GM19099 (cell line): Measurements from ENCODE around the gene EIF1B.

Source experiments
- POLR2A ChIP-seq: IDR thresholded peaks from 3 replicates; pipeline ENCODE4 v1.6.1; 2011; ENCODE audit warnings: low read depth; ENCODE audit not compliant: insufficient read length; ENCODE audit errors: extremely low read depth

The EIF1B gene

DNA sequence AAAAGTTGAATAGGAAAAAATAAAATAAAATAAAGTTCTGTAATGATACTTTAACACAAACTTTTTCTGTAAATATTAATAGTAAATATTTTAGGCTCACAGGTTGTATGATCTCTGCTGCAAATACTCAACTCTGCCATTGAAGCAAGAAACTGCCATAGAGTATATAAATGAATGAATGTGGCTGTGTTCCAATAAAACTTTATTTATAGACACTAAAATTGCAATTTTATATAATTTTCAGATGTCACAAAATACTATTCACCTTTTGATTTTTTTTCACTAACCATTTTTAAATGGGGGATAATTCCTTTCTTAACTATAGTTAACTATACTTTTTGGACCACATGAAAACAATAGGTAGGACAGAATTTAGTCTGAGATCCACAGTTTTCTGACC lies 16.0 kb downstream of the EIF1B start:
- no peak for TF ChIP-seq POLR2A

DNA sequence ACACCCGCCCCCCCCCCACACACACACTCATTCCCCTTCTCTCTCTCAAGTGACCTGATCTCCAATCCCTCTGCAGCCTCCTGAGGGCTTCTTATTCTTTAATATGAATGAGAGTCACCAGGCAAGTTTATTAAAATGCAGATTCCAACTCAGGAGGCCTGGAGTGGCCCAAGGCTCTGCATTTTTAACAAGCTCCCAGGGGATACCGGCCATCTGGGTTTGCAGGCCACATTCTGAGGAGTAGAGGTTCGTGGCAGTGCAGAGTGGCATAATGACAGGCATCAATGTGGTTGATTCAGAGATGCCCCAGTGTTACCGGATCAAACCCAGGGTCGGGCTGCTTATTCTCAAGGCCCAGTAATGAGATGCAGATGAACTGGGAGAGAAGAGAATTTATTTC lies 18.9 kb downstream of the EIF1B start:
- no peak for TF ChIP-seq POLR2A

DNA sequence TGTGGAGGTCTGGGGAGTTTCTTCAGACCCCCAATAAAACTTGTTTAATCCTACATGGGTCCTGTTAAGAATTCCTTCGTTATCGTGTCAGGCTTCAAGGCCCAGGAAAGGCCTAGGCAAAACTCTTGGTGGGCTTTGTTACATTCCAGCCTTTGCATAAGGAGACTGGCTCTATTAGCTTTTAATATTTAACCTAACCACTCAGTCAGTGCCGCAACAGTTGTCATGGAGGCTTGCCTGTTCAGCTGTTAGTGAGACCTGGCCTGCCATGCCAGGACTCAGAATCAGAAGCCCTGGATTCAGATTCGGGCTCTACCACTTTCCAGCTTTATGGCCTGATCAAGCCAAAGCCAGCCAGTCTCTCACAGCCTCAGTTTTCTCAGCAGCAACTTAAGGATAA lies 19.6 kb downstream of the EIF1B start:
- TF ChIP-seq POLR2A = no peak

DNA sequence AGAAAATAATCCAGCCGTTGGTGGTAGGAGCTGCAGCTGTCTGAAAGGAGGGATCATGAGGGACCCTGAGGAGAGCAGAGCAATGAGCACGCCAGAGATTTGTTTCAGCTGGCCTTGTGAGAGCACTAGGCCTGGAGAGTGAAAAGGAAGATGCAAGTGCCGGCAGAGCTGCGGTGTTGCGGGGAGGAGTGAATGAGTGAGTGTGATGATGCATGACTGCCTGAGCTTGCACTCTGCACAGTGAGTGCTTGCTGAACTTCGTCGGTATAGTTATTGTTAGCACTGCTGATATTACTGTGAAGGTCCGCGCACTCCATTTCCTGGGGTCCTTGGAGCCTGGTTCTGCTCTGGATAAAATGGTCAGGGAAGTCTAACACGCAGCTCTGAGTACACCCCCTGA lies 23.2 kb downstream of the EIF1B start:
- no peak for TF ChIP-seq POLR2A

DNA sequence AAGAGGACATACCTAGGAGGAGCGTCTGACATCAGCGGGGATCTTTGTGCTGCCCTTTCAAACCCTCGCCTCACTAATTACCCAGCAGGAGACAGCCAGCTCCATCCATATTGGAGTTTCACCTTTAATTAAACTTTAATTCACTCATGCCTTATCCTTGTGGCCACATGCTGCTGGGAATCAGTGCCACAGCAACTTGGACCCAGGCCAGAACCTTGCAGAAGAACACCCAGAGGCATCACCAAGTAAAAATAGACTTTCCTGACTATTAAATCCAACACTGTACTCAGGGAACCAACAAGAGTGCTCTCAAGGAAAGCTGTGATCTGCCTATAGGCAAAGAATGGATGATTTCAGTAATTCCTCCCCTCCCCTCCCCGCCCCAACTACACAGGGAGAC lies 23.9 kb downstream of the EIF1B start:
- no peak for TF ChIP-seq POLR2A

DNA sequence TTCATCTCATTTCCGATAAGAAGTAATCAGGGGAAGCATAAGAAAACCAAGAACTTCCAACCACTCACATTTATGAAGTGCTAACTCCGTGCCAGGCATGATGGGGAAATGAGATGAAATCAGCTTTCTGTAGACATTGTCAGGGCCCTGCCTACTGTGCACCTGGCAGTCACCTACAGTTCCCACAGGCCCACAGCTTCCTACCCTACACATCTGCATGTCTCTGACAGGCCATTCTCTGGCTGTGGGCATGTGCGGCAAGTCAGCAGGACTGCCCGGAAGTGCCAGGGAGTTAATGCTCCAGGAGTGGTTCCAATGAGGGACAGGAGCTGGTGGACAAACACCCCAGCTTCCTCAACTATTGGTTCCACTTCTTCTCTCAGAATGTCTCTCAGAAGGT lies 24.3 kb downstream of the EIF1B start:
- no peak for TF ChIP-seq POLR2A

DNA sequence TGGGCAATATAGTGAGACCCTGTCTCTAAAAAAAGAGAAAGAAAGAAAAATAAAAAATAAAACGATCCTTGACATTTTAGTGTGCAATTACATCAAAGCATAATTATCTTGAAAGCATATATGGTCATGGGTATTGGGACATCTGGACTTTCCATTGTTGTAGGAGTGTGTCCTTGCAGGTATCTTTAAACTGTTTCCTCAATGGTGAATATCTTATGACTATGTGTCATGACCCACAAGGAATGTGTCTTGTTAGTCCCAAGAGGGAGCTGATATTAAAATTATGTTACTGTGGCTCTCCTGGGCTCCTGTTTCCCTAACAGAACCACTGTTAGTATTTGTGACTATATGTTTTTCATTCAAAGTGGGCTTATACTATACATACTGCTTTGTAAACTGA lies 26.6 kb downstream of the EIF1B start:
- no peak for TF ChIP-seq POLR2A

DNA sequence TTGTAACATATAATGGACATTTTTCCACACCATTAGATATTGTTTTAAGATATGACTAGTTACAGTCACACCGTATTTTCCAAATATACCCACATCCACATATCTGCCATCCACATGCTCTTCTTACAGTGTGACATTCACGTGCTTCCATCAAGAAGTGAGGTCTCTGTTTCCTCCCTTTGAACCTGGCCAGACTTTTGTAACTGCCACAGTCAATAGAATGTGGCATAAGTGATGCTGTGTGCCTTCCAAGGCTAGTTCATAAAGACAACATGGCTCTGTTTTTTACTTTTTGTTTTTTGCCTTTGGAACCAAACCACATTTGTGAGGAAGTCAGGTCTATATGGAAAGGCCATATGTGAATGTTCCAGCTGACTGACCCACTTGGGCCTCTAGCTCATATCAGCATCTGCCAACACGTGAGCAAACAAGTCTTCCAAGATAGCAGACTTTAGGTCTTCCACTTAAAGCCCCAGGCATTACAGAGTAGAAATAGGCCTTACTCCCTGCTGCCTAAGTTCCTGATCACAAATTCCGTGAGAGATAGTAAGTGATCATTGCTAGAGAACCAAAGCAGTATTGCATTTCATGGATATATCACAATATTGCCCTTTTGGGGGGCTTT lies 27.1 kb downstream of the EIF1B start:
- no peak for TF ChIP-seq POLR2A

DNA sequence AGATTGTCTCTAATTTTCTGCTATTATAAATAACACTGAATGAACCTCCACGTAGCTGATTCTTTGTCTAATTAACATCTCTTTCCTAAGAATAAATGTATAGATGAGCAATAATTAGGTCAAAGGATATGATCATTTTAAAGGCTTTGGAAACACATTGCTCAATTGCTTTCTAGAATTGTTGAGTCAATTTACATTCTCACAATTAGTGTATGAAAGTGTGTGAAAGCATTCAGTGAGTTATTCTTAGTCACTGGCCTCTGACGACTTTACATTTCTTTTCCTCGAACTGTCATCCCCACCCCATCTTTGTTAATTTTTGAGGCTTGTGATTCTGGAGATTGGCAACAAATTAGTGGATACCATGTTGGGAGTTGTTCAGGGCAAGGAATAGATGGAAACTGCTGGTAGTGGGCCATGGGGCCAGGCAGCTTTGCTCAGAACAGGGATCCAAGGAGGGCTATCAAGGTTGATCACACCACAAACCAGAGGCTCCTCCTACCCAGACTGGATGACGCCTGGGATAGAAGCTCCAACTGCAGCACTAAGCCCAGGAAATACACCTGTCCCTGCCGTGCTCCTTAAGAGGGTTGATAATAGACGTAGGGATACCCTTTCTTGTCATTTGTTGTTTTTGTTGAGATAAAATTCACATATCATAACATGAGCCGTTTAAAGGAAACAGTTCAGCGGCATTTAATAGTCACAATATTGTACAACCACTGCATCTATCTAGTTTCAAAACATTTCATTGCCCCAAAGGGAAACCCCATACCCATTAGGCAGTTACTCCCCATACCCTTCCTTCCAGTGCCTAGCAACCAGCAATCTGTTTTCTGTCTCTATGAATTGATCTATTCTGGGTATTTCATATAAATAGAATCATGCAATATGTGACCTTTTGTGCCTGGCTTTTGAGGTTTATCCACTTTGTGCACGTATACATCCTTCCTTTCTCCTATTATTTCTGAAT lies 27.9 kb downstream of the EIF1B start:
- TF ChIP-seq POLR2A = no peak

DNA sequence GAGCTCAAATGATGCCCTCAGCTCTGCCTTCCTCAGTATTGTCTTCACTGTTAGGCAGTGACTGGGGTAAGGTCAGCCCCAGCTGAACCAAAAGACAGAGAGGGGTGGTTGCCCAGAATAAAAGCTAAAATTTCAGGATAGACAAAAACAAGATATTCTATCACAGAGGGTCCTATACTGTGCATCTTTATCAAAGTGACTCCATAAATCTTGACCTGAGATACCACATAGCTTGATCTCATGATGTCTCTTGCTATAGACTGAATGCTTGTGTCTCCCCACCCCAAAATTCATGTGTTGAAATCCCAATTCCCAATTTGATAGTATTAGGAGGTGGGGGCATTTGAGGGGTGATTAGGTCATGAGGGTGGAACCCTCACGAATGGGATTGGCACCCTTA lies 30.4 kb downstream of the EIF1B start:
- no peak for TF ChIP-seq POLR2A

DNA sequence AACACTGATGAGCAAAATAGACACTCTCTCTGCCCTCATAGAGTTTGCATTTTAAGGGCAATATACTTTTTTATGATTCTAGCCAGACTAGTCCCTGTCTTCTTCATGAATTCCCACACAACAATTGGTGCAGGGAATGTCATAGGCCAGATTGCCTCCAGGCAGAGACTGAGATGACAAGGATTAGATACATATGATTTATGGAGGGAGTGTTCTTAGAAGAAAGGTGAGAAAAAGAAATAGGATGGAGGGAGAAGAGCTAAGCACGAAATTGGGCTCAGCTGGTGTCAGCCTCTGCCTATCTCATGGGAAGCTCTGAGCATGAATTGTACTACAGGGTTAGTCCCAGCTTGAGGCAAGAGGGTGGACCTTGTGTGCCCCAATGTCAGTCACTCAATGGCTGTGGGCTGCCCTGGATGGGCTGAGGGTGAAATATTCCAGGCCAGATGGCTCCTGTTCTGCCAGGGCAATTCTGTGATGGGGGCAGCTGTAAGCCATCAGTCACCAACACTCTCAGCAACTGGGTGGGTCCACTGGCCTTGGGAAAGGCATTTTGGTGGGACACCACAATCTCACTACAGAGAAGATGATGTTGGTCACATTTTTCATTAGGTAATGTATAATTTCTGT lies 31.1 kb downstream of the EIF1B start:
- no peak for TF ChIP-seq POLR2A

DNA sequence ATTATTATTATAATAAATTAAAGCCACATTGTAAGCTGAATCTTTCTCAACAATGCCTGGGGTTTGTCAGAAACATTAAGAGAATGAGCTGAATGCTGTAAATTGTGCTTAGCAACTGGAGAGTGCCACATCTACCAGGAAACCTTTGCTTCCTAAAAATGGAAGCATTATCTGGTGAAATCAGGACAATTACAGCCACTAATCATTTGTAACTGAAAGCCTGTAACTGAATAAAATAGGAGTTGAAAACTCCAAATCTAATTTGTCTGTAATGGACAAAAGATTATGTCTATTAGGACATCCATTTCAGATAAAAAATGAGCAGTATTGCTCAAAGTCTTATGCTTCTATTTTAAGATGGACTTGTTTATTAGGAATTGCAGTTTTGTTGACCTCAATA lies 32.2 kb downstream of the EIF1B start:
- TF ChIP-seq POLR2A = no peak

DNA sequence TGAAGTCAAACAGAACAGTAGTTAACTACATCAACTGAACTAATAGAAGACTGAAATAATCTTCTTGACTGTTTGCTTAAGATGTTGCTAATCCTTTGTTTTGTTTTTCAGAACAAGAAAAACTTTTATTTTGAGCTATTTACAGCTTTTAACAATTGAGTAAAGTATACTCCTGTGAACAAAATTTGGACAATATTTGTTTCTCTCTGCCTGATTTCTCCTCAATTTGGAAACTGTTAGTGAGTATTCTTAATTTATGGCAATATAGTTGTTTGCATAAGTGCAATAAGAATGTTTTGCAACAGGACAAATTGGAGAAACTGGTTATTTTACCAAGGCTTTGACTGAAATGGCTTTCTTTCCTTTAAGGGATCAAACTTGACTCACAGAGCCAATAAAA lies 41.0 kb downstream of the EIF1B start:
- TF ChIP-seq POLR2A = no peak

DNA sequence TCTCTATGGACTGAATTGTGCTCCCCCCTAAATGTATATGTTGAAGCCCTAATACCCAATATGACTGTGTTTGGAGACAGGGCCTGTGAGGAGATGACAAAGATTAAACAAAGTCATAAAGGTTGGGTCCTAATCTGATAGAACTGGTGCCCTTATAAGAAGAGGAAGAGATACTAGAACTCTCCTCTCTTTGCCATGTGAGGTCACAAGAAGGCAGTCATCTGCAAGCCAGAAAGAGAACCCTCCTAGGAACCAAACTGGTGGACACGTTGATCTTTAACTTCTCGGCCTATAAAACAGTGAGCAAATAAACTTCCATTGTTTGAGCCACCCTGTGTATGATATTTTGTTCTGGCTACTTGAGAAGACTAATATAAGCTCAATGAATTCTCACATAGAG lies 45.9 kb downstream of the EIF1B start:
- no peak for TF ChIP-seq POLR2A

DNA sequence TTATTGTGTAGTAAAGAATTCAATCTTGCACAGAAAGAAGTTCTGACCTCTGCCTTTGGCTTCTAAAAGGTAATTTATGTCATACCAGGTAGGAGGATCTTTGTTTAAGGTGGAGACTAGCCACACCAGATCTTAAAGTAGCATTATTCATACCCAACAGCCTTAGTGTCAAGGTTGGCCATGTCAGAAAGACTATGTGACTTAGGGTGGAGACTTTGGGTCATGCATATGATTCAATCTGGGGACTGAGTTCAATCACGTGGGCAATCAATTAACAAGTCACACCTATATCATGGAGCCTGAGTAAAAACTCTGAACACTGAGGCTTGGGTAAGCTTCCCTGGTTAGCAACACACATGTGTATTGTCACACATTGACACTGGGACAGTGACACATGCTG lies 48.9 kb downstream of the EIF1B start:
- TF ChIP-seq POLR2A = no peak
